IMR-90 (cell line): ENCODE measurements around the gene CES1. TPM values are rescaled to one million over a fixed set of nuclear protein-coding genes. Genes with fewer than 3 reads are reported as not detected.

ENCODE experiments used
- ATAC-seq: fragments of 200-7000 bp; cut with Tn5 transposase; 2 replicates; pipeline ENCODE4 v1.9.1; 2020; ENCODE audit warnings: low read depth, mild to moderate bottlenecking, moderate library complexity
- BruUV-seq: library from RNA; stranded (reverse); fragments of 400-500 nt; replicated peaks from 2 replicates; lab custom pipeline; 2021; lab: Mats Ljungman, UMichigan
- CTCF ChIA-PET: fragments of 300-600 bp; formaldehyde crosslinking; extraction: SDS; loops from one replicate; lab custom pipeline; 2021; ENCODE audit warnings: antibody characterized with exemption; lab: Yijun Ruan, JAX
- POLR2A ChIA-PET: fragments of 300-600 bp; sonication (Branson Sonifier 250); formaldehyde crosslinking; loops from one replicate; lab custom pipeline; 2022; ENCODE audit warnings: antibody characterized with exemption; ENCODE audit not compliant: unreplicated experiment; lab: Charles Lee
- DNase-seq: peaks from one replicate; pipeline ENCODE4 v3.0.0; 2013
- H2AFZ ChIP-seq: replicated peaks from 2 replicates; pipeline ENCODE3; 2013; ENCODE audit warnings: low read length, mild to moderate bottlenecking; ENCODE audit not compliant: poor library complexity
- H2AK5ac ChIP-seq: 2 replicates; pipeline ENCODE4 v1.6.1; 2013; ENCODE audit warnings: low read depth, low read length, inconsistent platforms
- H2AK9ac ChIP-seq: replicated peaks from 2 replicates; pipeline ENCODE3; 2013; ENCODE audit warnings: mild to moderate bottlenecking, low read depth, low read length, moderate library complexity; ENCODE audit not compliant: poor library complexity
- H2BK120ac ChIP-seq: 2 replicates; pipeline ENCODE4 v1.6.1; 2013; ENCODE audit warnings: low read depth, low read length, inconsistent platforms
- H2BK15ac ChIP-seq: 3 replicates; pipeline ENCODE4 v1.6.1; 2013; ENCODE audit warnings: low read depth, low read length, inconsistent platforms
- H2BK20ac ChIP-seq: 2 replicates; pipeline ENCODE4 v1.6.1; 2013; ENCODE audit warnings: low read depth, mild to moderate bottlenecking, inconsistent platforms, low read length, moderate library complexity
- H2BK5ac ChIP-seq: 2 replicates; pipeline ENCODE4 v1.6.1; 2013; ENCODE audit warnings: mild to moderate bottlenecking, low read depth, low read length, inconsistent platforms; ENCODE audit not compliant: poor library complexity, severe bottlenecking
- H3K14ac ChIP-seq: replicated peaks from 2 replicates; pipeline ENCODE4 v1.6.1; 2013; ENCODE audit warnings: low read depth, low read length, inconsistent platforms
- H3K18ac ChIP-seq: 2 replicates; pipeline ENCODE4 v1.6.1; 2013; ENCODE audit warnings: low read depth, low read length, control low read depth
- H3K23ac ChIP-seq: 2 replicates; pipeline ENCODE4 v1.6.1; 2013; ENCODE audit warnings: low read depth, low read length, inconsistent platforms
- H3K27ac ChIP-seq: 2 replicates; pipeline ENCODE4 v1.5.1; 2013; ENCODE audit warnings: mild to moderate bottlenecking, control low read depth, low read length; ENCODE audit not compliant: insufficient read depth
- H3K27me3 ChIP-seq: 2 replicates; pipeline ENCODE4 v1.6.1; 2013; ENCODE audit warnings: low read length; ENCODE audit not compliant: control insufficient read depth, insufficient read depth
- H3K36me3 ChIP-seq: 2 replicates; pipeline ENCODE4 v1.6.1; 2013; ENCODE audit warnings: low read length, mixed read lengths; ENCODE audit not compliant: control insufficient read depth, insufficient read depth
- H3K4ac ChIP-seq: 2 replicates; pipeline ENCODE4 v1.6.1; 2013; ENCODE audit warnings: low read depth, low read length, inconsistent platforms
- H3K4me1 ChIP-seq: 2 replicates; pipeline ENCODE4 v1.6.1; 2013; ENCODE audit warnings: low read length, mixed read lengths; ENCODE audit not compliant: control insufficient read depth, insufficient read depth
- H3K4me2 ChIP-seq: 2 replicates; pipeline ENCODE4 v1.6.1; 2013; ENCODE audit warnings: low read depth, mild to moderate bottlenecking, control low read depth, low read length, moderate library complexity
- H3K4me3 ChIP-seq: 2 replicates; pipeline ENCODE4 v1.5.1; 2013; ENCODE audit warnings: low read depth, mild to moderate bottlenecking, control low read depth, low read length, moderate library complexity; ENCODE audit not compliant: insufficient read depth
- H3K56ac ChIP-seq: 2 replicates; pipeline ENCODE4 v1.6.1; 2013; ENCODE audit warnings: low read length, inconsistent platforms; ENCODE audit not compliant: insufficient read depth; ENCODE audit errors: extremely low read depth
- H3K79me1 ChIP-seq, 2 experiments: 2 replicates each; pipeline ENCODE4 v1.6.1; 2013; ENCODE audit warnings: low read length in 2 of 2, inconsistent platforms in 1 of 2, low read depth in 1 of 2
- H3K9ac ChIP-seq: 2 replicates; pipeline ENCODE4 v1.6.1; 2013; ENCODE audit warnings: low read depth, low read length, control low read depth
- H3K9me1 ChIP-seq: 2 replicates; pipeline ENCODE4 v1.6.1; 2013; ENCODE audit warnings: low read length, inconsistent platforms; ENCODE audit not compliant: insufficient read depth
- H3K9me3 ChIP-seq: 2 replicates; pipeline ENCODE4 v1.6.1; 2013; ENCODE audit warnings: low read length; ENCODE audit not compliant: control insufficient read depth, insufficient read depth
- H4K20me1 ChIP-seq: 2 replicates; pipeline ENCODE4 v1.6.1; 2013; ENCODE audit warnings: low read length, inconsistent platforms; ENCODE audit not compliant: insufficient read depth
- H4K5ac ChIP-seq: 2 replicates; pipeline ENCODE4 v1.6.1; 2013; ENCODE audit warnings: mild to moderate bottlenecking, low read depth, low read length, control low read depth
- H4K8ac ChIP-seq, 2 experiments: 2 replicates each; pipeline ENCODE4 v1.6.1; 2013; ENCODE audit warnings: low read depth in 2 of 2, low read length in 2 of 2, control low read depth in 1 of 2, inconsistent platforms in 1 of 2
- H4K91ac ChIP-seq: 2 replicates; pipeline ENCODE4 v1.6.1; 2013; ENCODE audit warnings: low read depth, low read length, inconsistent platforms; ENCODE audit not compliant: insufficient read depth
- BHLHE40 ChIP-seq: fragments of 150-350 bp; IDR thresholded peaks from 2 replicates; pipeline ENCODE4 v1.6.1; 2016; ENCODE audit warnings: mild to moderate bottlenecking, low read depth, low read length
- CEBPB ChIP-seq: IDR thresholded peaks from 2 replicates; pipeline ENCODE4 v1.6.1; 2012; ENCODE audit warnings: low read depth, low read length, improper control_type of control experiment
- CHD1 ChIP-seq: IDR thresholded peaks from 2 replicates; pipeline ENCODE4 v1.6.1; 2012; ENCODE audit warnings: low read depth, low read length, improper control_type of control experiment
- ELK1 ChIP-seq: fragments of 150-350 bp; IDR thresholded peaks from 2 replicates; pipeline ENCODE4 v1.6.1; 2016; ENCODE audit warnings: low read depth, mild to moderate bottlenecking, low read length, moderate library complexity, borderline replicate concordance
- FOS ChIP-seq: fragments of 150-350 bp; IDR thresholded peaks from 2 replicates; pipeline ENCODE4 v1.6.1; 2016; ENCODE audit warnings: low read depth, low read length
- MAFK ChIP-seq: IDR thresholded peaks from 2 replicates; pipeline ENCODE4 v1.6.1; 2012; ENCODE audit warnings: low read depth, low read length, improper control_type of control experiment
- MAZ ChIP-seq: IDR thresholded peaks from 2 replicates; pipeline ENCODE4 v1.6.1; 2012; ENCODE audit warnings: low read depth, mild to moderate bottlenecking, low read length, improper control_type of control experiment, moderate library complexity, borderline replicate concordance
- MXI1 ChIP-seq: IDR thresholded peaks from 2 replicates; pipeline ENCODE4 v1.6.1; 2012; ENCODE audit warnings: low read depth, mild to moderate bottlenecking, low read length, moderate library complexity, borderline replicate concordance
- POLR2A ChIP-seq: IDR thresholded peaks from 2 replicates; pipeline ENCODE4 v1.6.1; 2012; ENCODE audit warnings: mild to moderate bottlenecking, low read depth, low read length
- RCOR1 ChIP-seq: IDR thresholded peaks from 2 replicates; pipeline ENCODE4 v1.6.1; 2012; ENCODE audit warnings: mild to moderate bottlenecking, low read length, improper control_type of control experiment; ENCODE audit not compliant: insufficient replicate concordance
- SMC3 ChIP-seq: fragments of 150-350 bp; IDR thresholded peaks from 2 replicates; pipeline ENCODE4 v1.6.1; 2016; ENCODE audit warnings: low read depth, mild to moderate bottlenecking, antibody characterized with exemption, low read length, moderate library complexity
- WGBS, 2 experiments: methylation state at CpG; one replicate each; pipeline versions ENCODE4 v1.1.5 to v1.1.7; 2013; ENCODE audit warnings: missing lambda C conversion rate in 2 of 2; ENCODE audit not compliant: insufficient read length in 1 of 2; ENCODE audit errors: extremely low coverage in 2 of 2; 5-methylcytosine and 5-hydroxymethylcytosine counted together
- dilution Hi-C: fragments of 300-500 bp; cut with HindIII; formaldehyde crosslinking; loops from one replicate; pipeline ENCODE4 v1.14.3; 2018; ENCODE audit warnings: low sequenced_read_pairs; ENCODE audit not compliant: unreplicated experiment
- in situ Hi-C: fragments of 300-500 bp; cut with MboI; formaldehyde crosslinking; loops from 3 replicates; pipeline ENCODE4 v1.14.3; 2019; ENCODE audit warnings: low sequenced_read_pairs, inconsistent platforms, mixed read lengths
- intact Hi-C: fragments of 100-400 bp; cut with micrococcal nuclease; formaldehyde crosslinking; loops from 2 replicates; pipeline ENCODE4 v1.10.0; 2022
- polyA plus RNA-seq, 3 experiments: library from polyadenylated mRNA; depleted of rRNA; stranded (reverse); fragments of >200 nt; gene quantifications; 2 replicates each; pipeline ENCODE4 v1.2.3, GENCODE V29; 2012; ENCODE audit warnings: low replicate concordance in 1 of 3
- total RNA-seq: library from RNA; depleted of rRNA; stranded (reverse); fragments of >200 nt; gene quantifications from 2 replicates; pipeline ENCODE4 v1.2.3, GENCODE V29; 2012

CES1 gene
- total and polyA plus RNA-seq, 2 of the 4 experiments (the other 2 are of a cell fraction) = 0.03 TPM; not detected in 1

DNA sequence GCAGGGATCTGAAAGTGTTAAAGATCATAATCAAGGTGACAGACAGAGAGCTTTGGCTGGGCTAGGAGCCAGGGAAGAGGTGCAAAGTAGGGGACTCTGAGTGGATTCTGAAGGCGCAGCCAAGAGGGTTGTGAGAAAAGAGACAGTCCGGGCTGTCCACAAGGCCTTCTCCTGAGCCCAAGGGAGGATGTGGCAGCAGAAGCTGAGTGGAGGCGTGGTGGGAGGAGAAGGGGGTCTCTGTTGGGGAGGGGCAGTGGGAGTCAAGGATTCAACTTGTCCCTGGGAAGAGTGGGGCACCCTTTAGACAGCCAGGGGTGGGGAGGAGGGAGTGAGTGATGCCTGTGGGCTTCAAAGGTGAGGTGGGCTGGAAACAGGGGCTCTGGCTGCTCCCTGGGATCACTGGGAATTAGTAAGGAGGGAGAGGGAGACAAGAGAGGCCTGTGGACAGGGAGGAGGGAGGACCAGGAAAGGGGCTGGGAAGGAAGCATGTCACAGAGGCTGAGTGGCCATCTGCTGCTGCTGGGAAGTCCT, 10.6 kb downstream of the CES1 start:
- H2BK5ac ChIP-seq = no peak overlapping the region
- no peak overlapping the region for H3K23ac ChIP-seq
- in situ Hi-C loops = no loop called here
- CTCF ChIA-PET = no interaction called here
- no TSS peak for BruUV-seq
- no peak overlapping the region for H3K27ac ChIP-seq
- dilution Hi-C loops = no loop called here
- no peak overlapping the region for H2AFZ ChIP-seq
- H2BK15ac ChIP-seq = no peak overlapping the region
- H3K56ac ChIP-seq = no peak overlapping the region
- no peaks in the 10 kb centered on the region for H3K9me1 ChIP-seq
- H3K9me3 ChIP-seq = no peaks in the 10 kb centered on the region
- H3K4me3 ChIP-seq = no peak overlapping the region
- H3K18ac ChIP-seq = no peak overlapping the region
- H3K4me1 ChIP-seq = no peaks in the 10 kb centered on the region
- H4K91ac ChIP-seq = no peak overlapping the region
- H3K14ac ChIP-seq = no peak overlapping the region
- H4K20me1 ChIP-seq = no peaks in the 10 kb centered on the region
- no peaks in the 10 kb centered on the region for H3K27me3 ChIP-seq
- no peak overlapping the region for H3K9ac ChIP-seq
- WGBS, 2 experiments = 80% methylated on average over 1 of the region's 3 CpGs; no CpG with 5 or more reads in 1 of the 2 experiments
- H4K8ac ChIP-seq = no peak overlapping the region
- H2AK9ac ChIP-seq = no peak overlapping the region
- no peak overlapping the region for H3K4ac ChIP-seq
- H2BK20ac ChIP-seq = no peak overlapping the region
- no peaks in the 10 kb centered on the region for H3K36me3 ChIP-seq
- DNase-seq = no peak
- no peak overlapping the region for H2AK5ac ChIP-seq
- TF ChIP-seq MAZ (no peak), CEBPB (no peak), ELK1 (no peak), MAFK (no peak), MXI1 (no peak), RCOR1 (no peak), POLR2A (no peak), BHLHE40 (no peak), FOS (no peak), SMC3 (no peak), CHD1 (no peak)
- no peak overlapping the region for H4K5ac ChIP-seq
- H3K4me2 ChIP-seq = no peak overlapping the region
- no peak overlapping the region for H2BK120ac ChIP-seq
- POLR2A ChIA-PET = no interaction called here
- intact Hi-C loops = no loop called here
- no peak for ATAC-seq
- H3K79me1 ChIP-seq = no peaks in the 10 kb centered on the region
